Astrocyte of the spinal cord (primary cell): ENCODE results near the gene TTC28.
A peak's percentile ranks its signal among the peaks of the same experiment; 100 is the strongest.

Source experiments
- DNase-seq: peaks from one replicate; pipeline ENCODE4 v3.0.0; 2011; ENCODE audit warnings: low read depth, low spot score
- H3K4me3 ChIP-seq: 2 replicates; pipeline ENCODE4 v1.5.1; 2011; ENCODE audit warnings: low read depth, mild to moderate bottlenecking, low read length, moderate library complexity
- CTCF ChIP-seq: IDR thresholded peaks from 2 replicates; pipeline ENCODE4 v1.5.1; 2012; ENCODE audit warnings: low read depth, mild to moderate bottlenecking, low read length, inconsistent platforms
- in situ Hi-C: cut with HindIII; loops from 2 replicates; pipeline ENCODE4 v1.10.0; 2017; ENCODE audit warnings: low sequenced_read_pairs

Gene TTC28

GRCh38 chr22:28594076-28594796 is 85.4 kb downstream of the TTC28 start:
- in situ Hi-C loops = no loop called here
- no peak for DNase-seq
- H3K4me3 ChIP-seq = no peak overlapping the region
- TF ChIP-seq CTCF = no peak

- no peak overlapping the region for H3K4me3 ChIP-seq
- in situ Hi-C loops = no loop called here
- TF ChIP-seq CTCF = no peak
- no peak for DNase-seq
Observed at GRCh38 chr22:28593299-28593698, 86.3 kb downstream of the TTC28 start.

GRCh38 chr22:28589102-28589750 is 90.4 kb downstream of the TTC28 start:
- TF ChIP-seq CTCF = no peak
- in situ Hi-C loops = no loop called here
- H3K4me3 ChIP-seq = no peak overlapping the region
- DNase-seq = no peak

- no peak for TF ChIP-seq CTCF
- DNase-seq = no peak
- in situ Hi-C loops = no loop called here
- H3K4me3 ChIP-seq = no peak overlapping the region
Observed at GRCh38 chr22:28585324-28585723, 94.3 kb downstream of the TTC28 start.

DNA sequence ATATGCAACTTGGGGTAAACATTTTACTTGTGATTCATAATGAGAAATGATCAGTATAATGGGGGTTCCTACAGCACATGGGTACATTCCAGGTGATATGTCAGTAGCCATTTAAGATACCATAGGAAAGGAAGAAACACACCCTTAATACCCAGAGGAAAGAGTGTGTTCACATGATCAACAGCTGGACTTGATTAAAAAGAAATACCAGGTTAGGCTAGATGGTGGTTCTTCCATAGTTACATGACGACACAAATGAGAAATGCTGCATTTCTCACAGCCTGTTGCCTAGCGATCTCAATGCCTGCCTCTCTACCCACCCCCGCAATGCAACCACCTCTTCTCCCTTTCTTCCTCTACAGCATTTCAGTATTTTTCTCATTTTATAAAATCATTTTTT is 96.8 kb downstream of the TTC28 start:
- no peak for TF ChIP-seq CTCF
- DNase-seq = peak; percentile 82
- in situ Hi-C loops = no loop called here
- H3K4me3 ChIP-seq = no peak overlapping the region

GRCh38 chr22:28581016-28581415 is 98.6 kb downstream of the TTC28 start:
- DNase-seq = no peak
- no peak overlapping the region for H3K4me3 ChIP-seq
- no peak for TF ChIP-seq CTCF
- in situ Hi-C loops = no loop called here
